ENCODE results near the gene IGFALS.
A peak's percentile ranks its signal among the peaks of the same experiment; 100 is the strongest.
"Not testable (repeated sequence)": the region's sequence is repeated elsewhere in the genome, so short reads cannot be mapped to it uniquely, and the experiment has no call there.

Gene IGFALS

GRCh38 chr16:1818204-1818872 lies 24.8 kb upstream of the IGFALS start:
- no peak for DNase-seq (ENCODE audit: low read depth, low spot score)

DNA sequence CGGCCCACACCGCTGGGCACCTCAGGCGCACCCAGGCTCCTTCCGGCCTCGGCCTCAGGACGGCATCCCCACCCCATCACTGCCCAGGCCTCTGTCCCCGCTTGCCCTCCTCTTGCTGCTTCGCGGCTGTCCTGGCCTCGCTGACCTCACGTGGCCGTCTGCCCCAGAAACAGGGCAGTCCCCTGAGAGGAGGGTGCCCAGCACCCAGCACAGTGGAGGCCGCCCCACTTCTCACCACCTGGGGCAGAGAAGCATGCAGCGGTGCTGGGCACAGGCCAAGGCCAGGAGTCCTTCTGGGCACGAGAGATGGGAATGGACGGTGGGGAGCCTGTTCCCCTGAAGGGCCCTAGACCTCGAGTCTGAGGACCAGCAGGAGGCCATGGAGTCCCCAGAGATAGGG lies 24.2 kb upstream of the IGFALS start:
- DNase-seq (ENCODE audit: low read depth, low spot score), result no peak

GRCh38 chr16:1817276-1817589 lies 23.7 kb upstream of the IGFALS start:
- no peak for DNase-seq (ENCODE audit: low read depth, low spot score)

DNA sequence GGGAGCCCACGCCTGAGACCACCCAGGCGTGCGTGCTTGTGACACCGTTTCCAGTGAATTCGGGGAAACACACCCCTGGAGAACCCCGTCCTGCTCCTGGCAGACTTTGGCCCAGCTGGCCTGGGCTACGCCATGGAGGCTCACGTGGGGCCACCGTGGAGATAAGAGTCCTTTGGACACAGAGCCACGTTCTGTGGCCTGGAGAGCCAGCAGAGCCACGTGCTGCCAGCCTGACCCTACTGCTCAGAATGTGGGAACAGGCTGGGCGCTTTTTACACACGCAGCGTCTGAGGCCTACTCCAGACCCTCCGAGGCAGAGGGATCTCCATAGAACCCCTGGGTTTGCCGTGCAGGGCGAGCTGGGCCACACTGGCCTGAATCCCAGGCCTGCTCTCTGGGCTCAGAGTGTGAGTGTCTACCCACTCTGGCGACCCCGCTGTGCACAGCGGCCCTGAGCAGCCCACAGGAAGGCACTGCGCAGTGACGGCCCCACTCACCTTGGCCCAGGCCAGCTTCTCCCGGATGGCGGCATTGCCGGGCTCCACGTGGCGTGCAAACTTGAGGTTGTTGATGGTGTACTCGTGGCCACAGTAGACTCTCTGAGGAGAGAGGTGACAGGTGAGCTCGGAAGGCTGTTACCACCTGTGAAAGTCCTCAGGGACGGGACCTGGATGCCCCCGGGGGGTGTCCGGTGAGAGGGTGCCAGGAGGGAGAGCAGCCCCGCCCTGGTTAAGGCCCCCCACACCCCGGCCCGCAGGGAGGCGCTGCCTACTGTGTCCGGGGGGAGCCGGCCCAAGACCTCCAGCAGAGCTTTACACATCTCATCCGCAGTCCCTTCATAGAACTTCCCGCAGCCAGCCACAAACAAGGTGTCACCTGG lies 23.1 kb upstream of the IGFALS start:
- DNase-seq (ENCODE audit: low read depth, low spot score), result no peak

GRCh38 chr16:1815461-1815860 lies 22.0 kb upstream of the IGFALS start:
- DNase-seq (ENCODE audit: low read depth, low spot score), result no peak

GRCh38 chr16:1812732-1813163 lies 19.2 kb upstream of the IGFALS start:
- peak; percentile 20 for DNase-seq (ENCODE audit: low read depth, low spot score)

- no peak for DNase-seq (ENCODE audit: low read depth, low spot score)
Observed at GRCh38 chr16:1810536-1810935, 17.0 kb upstream of the IGFALS start.

GRCh38 chr16:1810106-1810505 lies 16.6 kb upstream of the IGFALS start:
- DNase-seq (ENCODE audit: low read depth, low spot score), result no peak

DNA sequence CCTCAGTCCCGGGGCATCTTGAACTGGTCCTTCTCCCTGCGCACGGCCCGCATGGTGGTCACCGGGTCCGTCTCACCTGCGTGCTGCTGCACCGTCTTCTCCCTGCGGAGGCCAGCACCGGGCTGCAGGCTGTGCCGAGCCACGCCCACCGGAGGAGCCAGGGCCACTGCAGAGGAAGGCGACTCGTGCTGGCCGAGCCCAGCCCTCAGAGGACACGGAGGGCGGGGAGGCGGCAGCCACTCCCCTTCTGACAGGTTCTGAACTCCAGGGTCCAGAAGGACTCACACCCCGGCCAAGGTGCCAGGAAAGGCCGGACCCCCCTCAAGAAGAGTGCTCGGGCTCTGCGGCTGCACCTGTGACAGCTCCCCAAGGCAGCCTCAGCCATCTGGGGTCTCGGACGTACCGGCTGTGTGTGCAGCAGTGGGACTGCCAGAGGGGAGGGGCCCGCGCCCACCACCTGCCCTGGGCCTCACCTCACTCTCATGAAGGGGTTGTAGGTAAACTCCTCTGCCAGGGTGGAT lies 15.8 kb upstream of the IGFALS start:
- no peak for DNase-seq (ENCODE audit: low read depth, low spot score)

- no peak for DNase-seq (ENCODE audit: low read depth, low spot score)
Observed at GRCh38 chr16:1808691-1809090, 15.2 kb upstream of the IGFALS start.

DNA sequence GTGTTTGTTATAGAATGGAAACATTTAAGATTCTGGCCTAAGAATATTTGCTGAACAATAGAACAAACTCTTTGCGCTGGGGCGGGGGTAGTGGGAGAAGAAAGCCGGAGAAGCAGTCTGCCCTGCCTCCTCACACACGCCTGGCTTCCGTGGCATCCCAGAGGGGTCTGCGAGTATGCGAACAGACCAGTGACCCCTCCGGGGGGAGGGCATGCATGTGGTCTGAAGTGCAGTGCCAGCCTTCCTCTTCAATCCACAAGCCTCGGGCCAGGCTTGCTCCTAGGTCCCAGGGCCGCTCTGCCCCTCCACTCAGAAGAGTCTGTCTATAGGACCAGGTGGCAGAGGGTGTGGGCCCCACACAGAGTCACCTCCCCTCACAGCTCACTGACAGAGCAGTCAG lies 14.1 kb upstream of the IGFALS start:
- no peak for DNase-seq (ENCODE audit: low read depth, low spot score)

DNA sequence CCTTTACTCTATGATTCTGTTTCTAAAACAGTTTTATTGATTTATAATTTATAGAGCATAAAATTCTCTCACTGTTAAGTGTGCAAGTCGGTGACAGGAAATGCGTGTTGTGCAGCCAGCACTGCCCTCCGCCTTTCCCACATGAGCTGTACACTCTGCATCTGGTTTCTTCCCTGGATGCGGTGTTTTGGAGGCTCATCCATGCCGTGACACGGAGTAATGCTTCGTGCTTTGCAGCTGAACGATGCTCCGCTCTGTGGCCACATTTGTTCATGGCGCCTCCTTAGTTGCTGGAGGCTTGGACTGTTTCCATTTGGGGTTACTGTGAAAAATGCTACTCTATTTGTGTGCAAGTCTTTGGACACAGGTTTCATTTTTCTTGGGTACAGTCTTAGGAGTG lies 7.2 kb upstream of the IGFALS start:
- DNase-seq (ENCODE audit: low read depth, low spot score), result no peak

DNA sequence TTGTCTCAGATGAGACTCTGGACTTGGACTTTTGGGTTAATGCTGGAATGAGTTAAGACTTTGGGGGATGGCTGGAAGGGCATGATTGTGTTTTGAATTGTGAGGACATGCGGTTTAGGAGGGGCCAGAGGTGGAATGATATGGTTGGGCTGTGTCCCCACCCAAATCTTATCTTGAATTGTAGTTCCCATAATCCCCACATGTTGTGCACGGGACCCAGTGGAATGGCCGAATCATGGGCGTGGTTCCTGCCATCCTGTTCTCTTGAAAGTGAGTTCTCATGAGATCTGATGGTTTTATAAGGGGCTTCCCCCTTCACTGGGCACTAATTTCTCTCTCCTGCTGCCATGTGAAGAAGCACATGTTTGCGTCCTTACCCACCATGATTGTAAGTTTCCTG lies 5.8 kb upstream of the IGFALS start:
- DNase-seq (ENCODE audit: low read depth, low spot score), result not testable (repeated sequence)

DNA sequence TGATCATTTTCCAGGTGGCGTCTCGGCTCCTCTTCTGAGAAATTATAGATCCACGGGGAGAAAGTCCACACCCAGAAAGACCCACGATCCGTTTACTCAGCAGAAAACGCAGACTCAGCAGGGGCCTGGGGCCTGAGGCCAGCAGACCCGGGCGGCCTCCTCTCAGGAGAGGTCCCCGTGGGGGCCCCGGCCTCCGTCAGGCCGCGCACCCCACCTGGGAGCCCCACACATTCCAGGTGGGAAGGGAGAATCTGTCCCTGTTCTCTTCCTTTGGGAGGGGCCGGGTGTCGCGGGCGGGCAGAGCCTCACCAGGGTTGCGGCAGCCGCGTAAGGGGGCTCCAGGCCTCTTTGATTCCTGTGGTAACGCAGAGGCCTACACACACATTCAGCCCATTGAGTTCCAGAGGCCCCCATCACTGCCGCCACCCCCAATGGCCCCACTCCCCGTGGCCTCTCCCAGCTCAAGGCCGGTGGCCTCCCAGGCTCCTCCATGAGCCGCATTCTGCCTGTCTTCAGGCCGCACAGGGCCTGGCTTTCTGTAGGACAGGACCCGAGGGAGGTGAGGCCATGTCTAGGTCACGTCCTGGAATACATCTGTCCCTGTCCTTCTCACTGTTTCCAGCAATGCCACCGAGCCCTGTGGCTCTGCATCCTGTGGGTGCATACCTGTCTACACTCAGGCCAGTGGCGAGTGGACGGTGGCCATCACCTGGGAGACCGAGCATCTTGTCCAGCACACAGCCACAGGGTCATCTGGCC lies 1.6 kb upstream of the IGFALS start:
- DNase-seq (ENCODE audit: low read depth, low spot score), result no peak

- no peak for DNase-seq (ENCODE audit: low read depth, low spot score)
Observed at GRCh38 chr16:1794221-1794871, 841 bp upstream of the IGFALS start.

- no peak for DNase-seq (ENCODE audit: low read depth, low spot score)
Observed at GRCh38 chr16:1792836-1793577, 498 bp downstream of the IGFALS start.

DNA sequence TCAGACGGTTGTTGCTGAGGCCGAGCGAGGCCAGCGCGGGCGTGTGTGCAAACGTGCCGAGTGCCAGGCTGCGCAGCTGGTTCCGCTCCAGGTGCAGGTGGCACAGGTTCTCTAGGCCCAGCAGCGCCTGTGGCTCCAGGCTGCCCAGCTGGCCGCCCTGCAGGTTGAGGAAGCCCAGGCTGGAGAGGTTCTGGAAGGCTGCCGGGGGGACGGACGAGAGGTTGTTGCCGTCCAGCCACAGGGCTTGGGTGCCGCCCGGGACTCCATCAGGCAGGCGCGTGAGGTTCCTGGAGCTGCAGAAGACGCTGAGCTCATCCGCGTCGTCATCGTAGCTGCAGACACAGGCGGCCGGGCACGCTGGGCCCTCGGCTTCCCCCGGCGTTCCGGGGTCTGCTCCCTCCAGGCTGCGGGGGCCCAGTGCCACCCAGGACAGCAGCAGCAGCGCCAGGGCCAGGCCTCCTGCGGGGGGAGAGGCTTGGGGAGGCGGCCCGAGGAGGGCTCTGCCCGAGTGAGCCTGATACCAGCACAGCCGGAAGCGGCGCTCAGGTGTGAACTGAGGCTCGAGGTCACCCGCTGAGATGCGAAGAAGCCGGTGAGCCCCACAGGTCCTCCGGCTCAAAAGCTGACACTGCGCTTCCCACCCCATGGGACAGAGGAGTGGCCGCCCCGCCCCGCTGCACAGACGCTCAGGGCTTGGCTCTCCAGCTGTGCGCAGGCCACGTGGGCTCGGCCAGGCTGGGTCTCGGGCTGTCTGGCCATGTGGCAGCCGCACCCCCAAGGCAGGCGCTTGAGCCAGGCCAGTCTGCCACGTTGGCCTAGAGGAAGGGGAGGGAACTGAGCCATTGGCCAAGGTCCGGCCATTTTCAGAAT lies 1.3 kb downstream of the IGFALS start:
- DNase-seq (ENCODE audit: low read depth, low spot score), result no peak

DNA sequence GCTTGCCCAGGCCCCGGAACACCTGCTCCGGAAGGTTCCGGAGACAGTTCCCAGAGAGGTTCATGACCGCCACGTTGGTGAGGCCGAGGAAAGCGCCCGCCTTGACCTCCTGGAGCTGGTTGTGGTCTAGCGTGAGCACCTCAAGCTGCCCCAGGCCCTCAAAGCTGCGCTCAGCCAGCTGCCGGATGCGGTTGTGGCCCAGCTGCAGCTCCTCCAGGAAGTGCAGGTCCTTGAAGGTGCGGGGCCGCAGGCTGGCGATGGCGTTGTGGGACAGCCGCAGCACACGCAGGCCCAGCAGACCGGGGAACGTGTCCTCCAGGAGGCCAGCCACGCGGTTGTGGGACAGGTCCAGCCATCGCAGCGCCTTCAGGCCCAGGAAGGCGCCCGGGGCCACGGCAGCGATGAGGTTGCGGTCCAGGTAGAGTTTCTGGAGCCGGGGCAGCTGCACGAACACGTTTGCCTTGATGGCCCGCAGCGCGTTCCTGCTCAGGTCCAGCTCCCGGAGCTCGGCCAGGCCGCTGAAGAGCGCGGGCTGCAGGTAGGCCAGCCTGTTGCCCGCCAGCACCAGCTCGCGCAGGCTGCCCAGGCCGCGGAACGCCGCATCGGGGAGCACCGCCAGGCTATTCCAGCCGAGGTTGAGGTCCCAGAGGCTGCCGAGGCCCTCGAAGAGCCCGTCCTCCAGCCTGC lies 2.1 kb downstream of the IGFALS start:
- DNase-seq (ENCODE audit: low read depth, low spot score), result no peak

GRCh38 chr16:1790611-1791255 lies 2.8 kb downstream of the IGFALS start:
- DNase-seq (ENCODE audit: low read depth, low spot score), result no peak

All from smooth muscle cell of the brain vasculature (primary cell).